GM19455 (cell line): ENCODE measurements around the gene AKAP12.

ENCODE experiments used
- ATAC-seq: cut with Tn5 transposase; IDR thresholded peaks from one replicate; pipeline ENCODE4 v1.9.1; 2021; ENCODE audit not compliant: unreplicated experiment

Gene AKAP12

GRCh38 chr6:151276112-151276740 is 36.5 kb downstream of the AKAP12 start:
- no peak for ATAC-seq

- ATAC-seq, result no peak
Measured at GRCh38 chr6:151279891-151280290, 40.1 kb downstream of the AKAP12 start.

GRCh38 chr6:151280859-151281258 is 41.1 kb downstream of the AKAP12 start:
- no peak for ATAC-seq

- no peak for ATAC-seq
Measured at GRCh38 chr6:151284012-151284411, 44.2 kb downstream of the AKAP12 start.

- no peak for ATAC-seq
Measured at GRCh38 chr6:151284548-151285017, 44.8 kb downstream of the AKAP12 start.

GRCh38 chr6:151285122-151285521 is 45.4 kb downstream of the AKAP12 start:
- ATAC-seq, result no peak

GRCh38 chr6:151286214-151286613 is 46.4 kb downstream of the AKAP12 start:
- ATAC-seq, result no peak

GRCh38 chr6:151288712-151289398 is 49.1 kb downstream of the AKAP12 start:
- ATAC-seq, result no peak

- no peak for ATAC-seq
Measured at GRCh38 chr6:151289399-151290007, 49.7 kb downstream of the AKAP12 start.

- no peak for ATAC-seq
Measured at GRCh38 chr6:151290877-151291721, 51.3 kb downstream of the AKAP12 start.

GRCh38 chr6:151291722-151292059 is 51.9 kb downstream of the AKAP12 start:
- ATAC-seq, result no peak

GRCh38 chr6:151292974-151293687 is 53.4 kb downstream of the AKAP12 start:
- ATAC-seq, result no peak

- no peak for ATAC-seq
Measured at GRCh38 chr6:151293688-151294016, 53.9 kb downstream of the AKAP12 start.

GRCh38 chr6:151294561-151295101 is 54.9 kb downstream of the AKAP12 start:
- ATAC-seq, result no peak

GRCh38 chr6:151297886-151298285 is 58.1 kb downstream of the AKAP12 start:
- no peak for ATAC-seq

- ATAC-seq, result no peak
Measured at GRCh38 chr6:151299011-151299410, 59.2 kb downstream of the AKAP12 start.

GRCh38 chr6:151300267-151300991 is 60.7 kb downstream of the AKAP12 start:
- ATAC-seq, result no peak

- ATAC-seq, result no peak
Measured at GRCh38 chr6:151301547-151301946, 61.8 kb downstream of the AKAP12 start.

- no peak for ATAC-seq
Measured at GRCh38 chr6:151303231-151303630, 63.5 kb downstream of the AKAP12 start.

- no peak for ATAC-seq
Measured at GRCh38 chr6:151306269-151306783, 66.6 kb downstream of the AKAP12 start.
